HG03025 (cell line): ENCODE data around the gene EFCAB6.

Source experiments
- ATAC-seq: cut with Tn5 transposase; IDR thresholded peaks from one replicate; pipeline ENCODE4 v1.9.1; 2021; ENCODE audit warnings: mild to moderate bottlenecking, moderate library complexity; ENCODE audit not compliant: unreplicated experiment, low FRiP score

EFCAB6 gene

GRCh38 chr22:43812149-43812842 lies at the start of gene EFCAB6:
Gene EFCAB6, minus strand, starts transcription at chr22:43812305. Its CDS starts 29,987 bp downstream, at chr22:43782318.
- ATAC-seq, result peak; percentile 62

- no peak for ATAC-seq
These were observed 49.4 kb upstream of the EFCAB6 start for GRCh38 chr22:43861529-43861928.

- no peak for ATAC-seq
These were observed 48.7 kb upstream of the EFCAB6 start for GRCh38 chr22:43860831-43861230.

GRCh38 chr22:43860126-43860525 lies 48.0 kb upstream of the EFCAB6 start:
- no peak for ATAC-seq

GRCh38 chr22:43859621-43860020 lies 47.5 kb upstream of the EFCAB6 start:
- ATAC-seq, result no peak

- no peak for ATAC-seq
These were observed 47.1 kb upstream of the EFCAB6 start for GRCh38 chr22:43859176-43859575.

GRCh38 chr22:43858156-43858895 lies 46.2 kb upstream of the EFCAB6 start:
- ATAC-seq, result no peak

GRCh38 chr22:43857367-43857766 lies 45.3 kb upstream of the EFCAB6 start:
- no peak for ATAC-seq

- ATAC-seq, result no peak
These were observed 43.3 kb upstream of the EFCAB6 start for GRCh38 chr22:43855431-43855830.

- no peak for ATAC-seq
These were observed 42.7 kb upstream of the EFCAB6 start for GRCh38 chr22:43854786-43855271.

GRCh38 chr22:43854121-43854785 lies 42.1 kb upstream of the EFCAB6 start:
- ATAC-seq, result no peak

GRCh38 chr22:43853328-43853931 lies 41.3 kb upstream of the EFCAB6 start:
- no peak for ATAC-seq

- no peak for ATAC-seq
These were observed 40.6 kb upstream of the EFCAB6 start for GRCh38 chr22:43852573-43853327.

GRCh38 chr22:43851979-43852307 lies 39.8 kb upstream of the EFCAB6 start:
- no peak for ATAC-seq

- ATAC-seq, result no peak
These were observed 39.2 kb upstream of the EFCAB6 start for GRCh38 chr22:43851058-43851978.

- ATAC-seq, result no peak
These were observed 38.4 kb upstream of the EFCAB6 start for GRCh38 chr22:43850529-43850928.

- ATAC-seq, result no peak
These were observed 37.6 kb upstream of the EFCAB6 start for GRCh38 chr22:43849731-43850130.

GRCh38 chr22:43848366-43849171 lies 36.5 kb upstream of the EFCAB6 start:
- no peak for ATAC-seq
